Stomach (tissue), 4 donors: ENCODE data around the gene GPC6.

Source experiments
- EP300 ChIP-seq: sonication (generic); formaldehyde crosslinking; IDR thresholded peaks from one replicate; pipeline ENCODE4 v1.6.1; 2017; ENCODE audit warnings: antibody characterized with exemption
- POLR2A ChIP-seq, 4 donors: fragments of 450-650 bp; IDR thresholded peaks; one replicate each; pipeline ENCODE4 v1.6.1; 2016; ENCODE audit warnings: antibody characterized with exemption in 4 of 4, control low read depth in 2 of 4, mild to moderate bottlenecking in 1 of 4, moderate library complexity in 1 of 4
- POLR2AphosphoS5 ChIP-seq, 3 donors: sonication (generic); formaldehyde crosslinking; IDR thresholded peaks; one replicate each; pipeline ENCODE4 v1.6.1; 2016; ENCODE audit warnings: antibody characterized with exemption in 3 of 3
- TF ChIP-seq, protein P1 (sequence below), 7 experiments: fragments of 450-650 bp in 4 of 7; fragments of 200-600 bp in 3 of 7; sonication (generic) in 3 of 7; IDR thresholded peaks; one replicate each; pipeline ENCODE4 v1.5.1; 2016 to 2019; ENCODE audit warnings: antibody characterized with exemption in 7 of 7, control low read depth in 2 of 7, mild to moderate bottlenecking in 1 of 7

DNA sequence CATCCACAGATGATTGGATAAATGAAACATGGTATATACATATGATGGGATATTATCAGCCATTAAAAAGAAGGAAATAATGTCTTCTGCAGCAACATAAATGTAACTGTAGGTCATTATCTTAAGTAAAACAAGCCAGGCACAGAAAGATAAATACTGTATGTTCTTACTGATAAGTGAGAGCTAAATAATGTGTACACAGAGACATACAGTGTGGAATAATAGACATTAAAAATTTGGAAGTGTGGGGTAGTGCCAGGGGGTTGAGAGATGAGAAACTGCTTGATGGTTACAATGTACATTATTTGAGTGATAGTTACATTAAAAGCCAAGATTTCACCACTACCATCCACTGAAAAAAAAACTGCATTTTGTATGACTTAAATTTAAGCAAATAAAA lies 26.0 kb upstream of the GPC6 start:
- TF ChIP-seq POLR2A (IDR thresholded peaks at IDR 0.05) (no peak), EP300 (no peak), POLR2AphosphoS5 (IDR thresholded peaks at IDR 0.05) (no peak)
- TF ChIP-seq, protein P1, sequence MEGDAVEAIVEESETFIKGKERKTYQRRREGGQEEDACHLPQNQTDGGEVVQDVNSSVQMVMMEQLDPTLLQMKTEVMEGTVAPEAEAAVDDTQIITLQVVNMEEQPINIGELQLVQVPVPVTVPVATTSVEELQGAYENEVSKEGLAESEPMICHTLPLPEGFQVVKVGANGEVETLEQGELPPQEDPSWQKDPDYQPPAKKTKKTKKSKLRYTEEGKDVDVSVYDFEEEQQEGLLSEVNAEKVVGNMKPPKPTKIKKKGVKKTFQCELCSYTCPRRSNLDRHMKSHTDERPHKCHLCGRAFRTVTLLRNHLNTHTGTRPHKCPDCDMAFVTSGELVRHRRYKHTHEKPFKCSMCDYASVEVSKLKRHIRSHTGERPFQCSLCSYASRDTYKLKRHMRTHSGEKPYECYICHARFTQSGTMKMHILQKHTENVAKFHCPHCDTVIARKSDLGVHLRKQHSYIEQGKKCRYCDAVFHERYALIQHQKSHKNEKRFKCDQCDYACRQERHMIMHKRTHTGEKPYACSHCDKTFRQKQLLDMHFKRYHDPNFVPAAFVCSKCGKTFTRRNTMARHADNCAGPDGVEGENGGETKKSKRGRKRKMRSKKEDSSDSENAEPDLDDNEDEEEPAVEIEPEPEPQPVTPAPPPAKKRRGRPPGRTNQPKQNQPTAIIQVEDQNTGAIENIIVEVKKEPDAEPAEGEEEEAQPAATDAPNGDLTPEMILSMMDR (IDR thresholded peaks at IDR 0.05), result no peak
